RWPE2 (cell line): ENCODE measurements around the gene BTBD9.

ENCODE experiments used
- ATAC-seq: fragments of 200-7000 bp; cut with Tn5 transposase; 3 replicates; pipeline ENCODE4 v1.9.1; 2021; ENCODE audit warnings: low read depth
- DNase-seq: peaks from one replicate; pipeline ENCODE4 v3.0.0-alpha.2; 2020; ENCODE audit warnings: low spot score
- H3K27ac ChIP-seq: fragments of 450-650 bp; 2 replicates; pipeline ENCODE4 v1.5.1; 2017; ENCODE audit warnings: mild to moderate bottlenecking; ENCODE audit not compliant: poor library complexity, severe bottlenecking
- H3K27me3 ChIP-seq: fragments of 250-450 bp; sonication (Bioruptor Pico); 2 replicates; pipeline ENCODE4 v1.5.1; 2021; ENCODE audit warnings: mild to moderate bottlenecking, moderate library complexity; ENCODE audit not compliant: insufficient read depth, poor library complexity, severe bottlenecking
- H3K36me3 ChIP-seq: fragments of 250-450 bp; sonication (Bioruptor Pico); 2 replicates; pipeline ENCODE4 v1.5.1; 2020; ENCODE audit warnings: low read depth, mild to moderate bottlenecking, moderate library complexity
- H3K4me1 ChIP-seq: fragments of 250-450 bp; sonication (Bioruptor Pico); 2 replicates; pipeline ENCODE4 v1.5.1; 2021; ENCODE audit warnings: mild to moderate bottlenecking, moderate library complexity; ENCODE audit not compliant: insufficient read depth, poor library complexity, severe bottlenecking
- H3K4me3 ChIP-seq: fragments of 250-450 bp; sonication (Bioruptor Pico); 2 replicates; pipeline ENCODE4 v1.5.1; 2021; ENCODE audit warnings: mild to moderate bottlenecking, moderate library complexity; ENCODE audit not compliant: severe bottlenecking
- H3K9me3 ChIP-seq: fragments of 250-450 bp; sonication (Bioruptor Pico); 2 replicates; pipeline ENCODE4 v1.5.1; 2021; ENCODE audit warnings: mild to moderate bottlenecking, moderate library complexity; ENCODE audit not compliant: severe bottlenecking
- CTCF ChIP-seq: fragments of 450-650 bp; IDR thresholded peaks from one replicate; pipeline ENCODE4 v1.5.1; 2017; ENCODE audit warnings: mild to moderate bottlenecking, moderate library complexity; ENCODE audit not compliant: poor library complexity, severe bottlenecking

The BTBD9 gene

DNA sequence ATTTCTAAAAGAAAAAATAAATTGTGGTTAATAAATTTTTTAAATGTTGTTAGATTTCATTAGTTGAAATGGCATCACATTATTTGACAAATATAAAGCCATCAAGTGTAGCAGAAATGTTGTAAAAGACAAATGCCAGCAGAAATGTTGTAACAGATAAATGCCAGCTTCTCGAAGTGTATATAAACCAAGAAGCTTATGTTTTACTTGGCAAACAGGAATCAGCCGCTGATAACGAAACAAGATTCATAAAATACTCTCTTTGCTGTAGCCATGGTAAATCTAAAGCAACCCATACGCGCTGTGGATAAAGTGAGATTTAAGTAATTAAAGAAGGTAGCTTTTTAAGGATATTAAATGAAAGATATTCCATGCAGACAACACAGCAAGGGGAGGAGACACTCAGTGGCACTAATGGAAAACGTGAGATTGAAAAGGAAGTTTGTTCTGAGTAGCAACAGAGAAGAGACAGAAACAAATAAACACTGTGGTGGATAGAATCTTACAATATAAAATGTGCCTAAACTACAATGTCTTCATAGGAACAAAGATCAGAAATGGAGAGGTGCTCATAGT is 29.6 kb downstream of the BTBD9 start:
- no peaks in the 10 kb centered on the region for H3K36me3 ChIP-seq
- ATAC-seq (no peak), DNase-seq (no peak)
- no peaks in the 10 kb centered on the region for H3K27me3 ChIP-seq
- no peak overlapping the region for H3K4me3 ChIP-seq
- no peak overlapping the region for H3K27ac ChIP-seq
- no peaks in the 10 kb centered on the region for H3K4me1 ChIP-seq
- no peaks in the 10 kb centered on the region for H3K9me3 ChIP-seq
- TF ChIP-seq CTCF, result no peak

DNA sequence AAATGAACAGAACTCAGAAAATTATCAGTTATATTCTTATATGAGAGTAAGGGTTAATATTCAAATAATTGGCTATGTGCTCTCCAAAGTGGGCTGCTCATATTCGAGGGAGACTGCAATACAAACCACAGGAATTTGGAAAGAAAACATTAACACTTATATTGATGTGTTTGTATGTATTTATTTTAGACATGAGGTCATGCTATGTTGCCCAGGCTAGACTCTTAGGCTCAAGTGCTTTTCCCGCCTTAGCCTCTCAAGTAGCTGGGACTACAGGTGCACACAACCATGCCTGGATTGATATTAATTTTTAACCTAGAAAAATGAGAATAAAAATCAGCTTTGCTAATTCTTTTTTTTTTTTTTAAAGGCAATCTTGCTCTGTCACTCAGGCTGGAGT is 35.0 kb downstream of the BTBD9 start:
- no peaks in the 10 kb centered on the region for H3K9me3 ChIP-seq
- H3K27ac ChIP-seq, result no peak overlapping the region
- H3K36me3 ChIP-seq, result no peaks in the 10 kb centered on the region
- no peak overlapping the region for H3K4me3 ChIP-seq
- H3K4me1 ChIP-seq, result no peaks in the 10 kb centered on the region
- ATAC-seq, result no peak
- no peaks in the 10 kb centered on the region for H3K27me3 ChIP-seq
- no peak for DNase-seq
- no peak for TF ChIP-seq CTCF

DNA sequence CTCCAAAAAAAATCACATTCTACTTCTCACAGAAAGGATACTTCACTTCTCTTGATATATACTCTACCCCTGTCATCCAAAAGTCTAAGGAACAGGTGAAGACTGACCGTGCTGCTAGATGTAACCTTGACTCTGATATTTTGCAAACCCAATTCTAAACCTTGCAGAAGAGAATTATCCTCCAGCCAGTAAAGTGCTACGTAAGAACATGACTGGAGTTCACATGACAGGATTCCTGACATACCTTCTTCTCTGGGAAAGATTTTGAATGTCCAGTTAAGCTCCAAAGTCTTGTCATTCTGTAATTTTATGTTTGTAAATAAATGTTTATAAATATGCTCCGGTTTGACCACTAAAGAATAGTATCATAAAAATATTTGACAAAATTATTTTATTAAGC is 35.8 kb downstream of the BTBD9 start:
- Histone ChIP-seq H3K4me1 (no peaks in the 10 kb centered on the region), H3K9me3 (no peaks in the 10 kb centered on the region), H3K27ac (no peak overlapping the region), H3K27me3 (no peaks in the 10 kb centered on the region), H3K4me3 (no peak overlapping the region), H3K36me3 (no peaks in the 10 kb centered on the region)
- DNase-seq, result no peak
- no peak for ATAC-seq
- TF ChIP-seq CTCF, result no peak

DNA sequence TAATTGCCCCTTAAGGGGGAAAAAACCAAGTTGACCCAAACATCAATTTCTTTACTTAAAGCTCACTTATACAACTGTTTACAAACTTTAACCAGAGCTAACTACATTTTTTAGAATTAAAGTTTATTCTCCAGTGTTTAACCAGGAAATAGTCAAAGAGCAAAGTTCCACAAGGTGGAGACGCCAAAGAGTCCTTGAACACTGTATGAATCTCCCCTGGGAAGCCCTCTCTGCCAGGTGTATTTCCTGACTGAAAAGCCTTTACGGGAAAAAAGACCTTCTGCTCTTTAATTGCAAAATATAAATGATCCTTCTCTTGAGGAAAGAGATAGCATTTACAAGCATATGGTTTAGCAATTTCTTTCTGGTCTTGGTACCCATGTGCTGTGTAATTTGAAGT is 36.2 kb downstream of the BTBD9 start:
- H3K36me3 ChIP-seq, result no peaks in the 10 kb centered on the region
- no peaks in the 10 kb centered on the region for H3K27me3 ChIP-seq
- H3K4me1 ChIP-seq, result no peaks in the 10 kb centered on the region
- TF ChIP-seq CTCF, result no peak
- no peaks in the 10 kb centered on the region for H3K9me3 ChIP-seq
- ATAC-seq, result no peak
- H3K4me3 ChIP-seq, result no peak overlapping the region
- DNase-seq, result no peak
- H3K27ac ChIP-seq, result no peak overlapping the region

- H3K4me3 ChIP-seq, result no peak overlapping the region
- no peak for TF ChIP-seq CTCF
- no peaks in the 10 kb centered on the region for H3K27me3 ChIP-seq
- no peaks in the 10 kb centered on the region for H3K36me3 ChIP-seq
- DNase-seq (no peak), ATAC-seq (no peak)
- H3K9me3 ChIP-seq, result no peaks in the 10 kb centered on the region
- H3K4me1 ChIP-seq, result no peaks in the 10 kb centered on the region
- H3K27ac ChIP-seq, result no peak overlapping the region
These were observed 39.7 kb downstream of the BTBD9 start for GRCh38 chr6:38599966-38600550.
